22Rv1 (cell line): Measurements from ENCODE around the gene ICE2.

Experiments used
- H3K27ac ChIP-seq: fragments of 450-650 bp; 2 replicates; pipeline ENCODE4 v1.5.1; 2017
- CTCF ChIP-seq: fragments of 450-650 bp; IDR thresholded peaks from 2 replicates; pipeline ENCODE4 v1.5.1; 2017; ENCODE audit warnings: mild to moderate bottlenecking
- ZFX ChIP-seq: fragments of 450-650 bp; IDR thresholded peaks from 2 replicates; pipeline ENCODE4 v1.6.1; 2017; ENCODE audit warnings: antibody characterized with exemption, borderline replicate concordance

ICE2 gene

GRCh38 chr15:60372227-60372626 lies 106.7 kb downstream of the ICE2 start:
- no peak overlapping the region for H3K27ac ChIP-seq
- no peak for TF ChIP-seq ZFX
- no peak for TF ChIP-seq CTCF

GRCh38 chr15:60371175-60372051 lies 107.5 kb downstream of the ICE2 start:
- peak overlapping the region; percentile 33 for H3K27ac ChIP-seq
- TF ChIP-seq ZFX (no peak), CTCF (no peak)

GRCh38 chr15:60370869-60371136 lies 108.1 kb downstream of the ICE2 start:
- H3K27ac ChIP-seq: peak overlapping the region; percentile 33; the same call in 1 of the 2 replicates
- TF ChIP-seq ZFX: no peak
- TF ChIP-seq CTCF: no peak

- TF ChIP-seq CTCF (no peak), ZFX (no peak)
- H3K27ac ChIP-seq: peak overlapping the region; percentile 33; the same call in 1 of the 2 replicates
Observed at GRCh38 chr15:60370105-60370868, 108.7 kb downstream of the ICE2 start.

GRCh38 chr15:60369696-60370095 lies 109.2 kb downstream of the ICE2 start:
- no peak for TF ChIP-seq CTCF
- TF ChIP-seq ZFX: no peak
- no peak overlapping the region for H3K27ac ChIP-seq
